ENCODE data around the gene ACTA1. TPM values are rescaled to one million over a fixed set of nuclear protein-coding genes. Genes with fewer than 3 reads are reported as not detected.

The ACTA1 gene
- total and polyA plus RNA-seq, 2 donors (not counting 3 experiments of a cell fraction or from before 2014, with no cell fraction given) = 0.22 to 0.33 TPM

DNA sequence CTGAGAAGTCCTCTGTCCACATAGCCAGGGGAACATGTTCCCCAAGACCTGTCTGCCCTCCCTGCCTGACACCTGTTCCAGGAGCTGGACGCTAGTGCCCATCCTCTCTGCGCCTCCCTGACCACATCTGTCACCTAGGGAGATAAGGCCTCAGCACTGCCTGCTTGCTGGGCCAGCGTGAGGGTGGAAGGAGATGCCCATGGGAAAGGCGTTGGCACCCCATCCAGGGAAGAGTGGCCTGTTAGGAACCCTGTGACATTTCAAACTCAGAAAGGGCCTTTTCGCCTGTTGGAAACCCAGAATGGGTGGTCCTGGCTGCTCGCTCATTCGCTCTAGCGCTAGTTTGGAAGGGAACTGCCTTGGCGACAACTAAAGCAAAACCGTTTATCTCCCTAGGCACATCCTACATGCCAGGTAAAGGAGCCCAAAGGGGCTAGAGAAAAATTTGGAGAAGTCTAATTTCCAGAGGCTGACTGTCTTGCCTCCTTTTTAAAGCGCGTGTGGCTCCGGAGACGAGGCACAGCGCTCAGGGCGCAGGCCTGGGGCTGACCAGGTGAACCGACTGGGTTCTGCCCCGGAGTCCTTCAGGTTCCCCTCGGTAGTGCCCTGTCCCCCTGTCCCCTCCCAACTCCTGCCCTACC is 410 bp downstream of the ACTA1 start:
- Histone ChIP-seq H3K4me2 (ENCODE audit: insufficient read depth, low read length) (no peak overlapping the region), H3K27me3 (ENCODE audit: control insufficient read depth in 2 of 2, insufficient read depth in 2 of 2, low read length in 2 of 2) (peaks cover 43 to 56% of the 10 kb centered on the region in 2 experiments), H2AFZ (ENCODE audit: low read depth, low read length) (no peak overlapping the region), H3K9me3 (replicated peaks; ENCODE audit: control insufficient read depth, insufficient read depth, low read length) (no peaks in the 10 kb centered on the region), H3K79me2 (ENCODE audit: control insufficient read depth, insufficient read depth, low read length) (no peaks in the 10 kb centered on the region), H4K20me1 (replicated peaks; ENCODE audit: control insufficient read depth, extremely low read depth, insufficient read depth, low read length) (no peaks in the 10 kb centered on the region), H3K27ac (ENCODE audit: insufficient read depth, low read depth, low read length) (no peak overlapping the region), H3K4me1 (ENCODE audit: control insufficient read depth, extremely low read depth, insufficient read depth, low read length) (no peaks in the 10 kb centered on the region), H3K4me3 (replicated peaks in 1 of 3; ENCODE audit: insufficient read depth in 1 of 3, low read depth in 1 of 3, low read length in 3 of 3) (no peak overlapping the region), H3K36me3 (ENCODE audit: control insufficient read depth in 2 of 2, extremely low read depth in 1 of 2, insufficient read depth in 2 of 2, low read length in 2 of 2) (no peaks in the 10 kb centered on the region), H3K9ac (replicated peaks; ENCODE audit: extremely low read depth, insufficient read depth, low read length) (no peak overlapping the region), H3K9me1 (replicated peaks; ENCODE audit: control insufficient read depth, extremely low read depth, insufficient read depth, low read length) (no peaks in the 10 kb centered on the region)
- TF ChIP-seq, protein P1, sequence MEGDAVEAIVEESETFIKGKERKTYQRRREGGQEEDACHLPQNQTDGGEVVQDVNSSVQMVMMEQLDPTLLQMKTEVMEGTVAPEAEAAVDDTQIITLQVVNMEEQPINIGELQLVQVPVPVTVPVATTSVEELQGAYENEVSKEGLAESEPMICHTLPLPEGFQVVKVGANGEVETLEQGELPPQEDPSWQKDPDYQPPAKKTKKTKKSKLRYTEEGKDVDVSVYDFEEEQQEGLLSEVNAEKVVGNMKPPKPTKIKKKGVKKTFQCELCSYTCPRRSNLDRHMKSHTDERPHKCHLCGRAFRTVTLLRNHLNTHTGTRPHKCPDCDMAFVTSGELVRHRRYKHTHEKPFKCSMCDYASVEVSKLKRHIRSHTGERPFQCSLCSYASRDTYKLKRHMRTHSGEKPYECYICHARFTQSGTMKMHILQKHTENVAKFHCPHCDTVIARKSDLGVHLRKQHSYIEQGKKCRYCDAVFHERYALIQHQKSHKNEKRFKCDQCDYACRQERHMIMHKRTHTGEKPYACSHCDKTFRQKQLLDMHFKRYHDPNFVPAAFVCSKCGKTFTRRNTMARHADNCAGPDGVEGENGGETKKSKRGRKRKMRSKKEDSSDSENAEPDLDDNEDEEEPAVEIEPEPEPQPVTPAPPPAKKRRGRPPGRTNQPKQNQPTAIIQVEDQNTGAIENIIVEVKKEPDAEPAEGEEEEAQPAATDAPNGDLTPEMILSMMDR (IDR thresholded peaks at IDR 0.05; ENCODE audit: extremely low read depth in 1 of 2, insufficient read depth in 1 of 2, low read depth in 1 of 2, low read length in 2 of 2) = no peak
- TF ChIP-seq FOS (IDR thresholded peaks at IDR 0.05; ENCODE audit: borderline replicate concordance, insufficient read depth, low read length) (no peak), EZH2 (IDR thresholded peaks at IDR 0.05; ENCODE audit: borderline replicate concordance, low read depth, low read length, severe bottlenecking) (peak; percentile 84), GATA2 (IDR thresholded peaks at IDR 0.05; ENCODE audit: insufficient read depth, insufficient read length, low read depth, low read length) (no peak), POLR2A (IDR thresholded peaks at IDR 0.05; ENCODE audit: low read depth, low read length) (no peak), JUN (IDR thresholded peaks at IDR 0.05; ENCODE audit: borderline replicate concordance, insufficient read depth, insufficient read length, low read depth) (no peak)
- TF ChIP-seq, protein P2, sequence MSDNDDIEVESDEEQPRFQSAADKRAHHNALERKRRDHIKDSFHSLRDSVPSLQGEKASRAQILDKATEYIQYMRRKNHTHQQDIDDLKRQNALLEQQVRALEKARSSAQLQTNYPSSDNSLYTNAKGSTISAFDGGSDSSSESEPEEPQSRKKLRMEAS (IDR thresholded peaks at IDR 0.05; ENCODE audit: insufficient read depth, insufficient read length) = no peak
- intact Hi-C loops (cut with micrococcal nuclease) (loop anchor here (5.0 kb wide), 2 partner anchors 91 to 176 kb away; partner anchors contain the start of gene CCSAP), dilution Hi-C loops (cut with MboI; ENCODE audit: extremely low pct_ligation_motif_present, low sequenced_read_pairs) (no loop called here)
- ChIA-PET POLR2A (no interaction called here), CTCF (no interaction called here)
- BruUV-seq (replicated peaks) = no TSS peak
- DNase-seq (ENCODE audit: low read depth, low spot score) (no peak), FAIRE-seq (no peak)
